GM12864 (cell line): Measurements from ENCODE around the gene AGXT.

Experiments used
- DNase-seq: peaks from one replicate; pipeline ENCODE4 v3.0.0-alpha.2; 2011; ENCODE audit warnings: low read depth
- H3K4me3 ChIP-seq: 2 replicates; pipeline ENCODE4 v1.5.1; 2011; ENCODE audit warnings: mild to moderate bottlenecking, low read depth, low read length, control low read depth
- CTCF ChIP-seq: IDR thresholded peaks from 2 replicates; pipeline ENCODE4 v1.5.1; 2011; ENCODE audit warnings: low read depth, mild to moderate bottlenecking, moderate library complexity, low read length, control low read depth, inconsistent platforms; ENCODE audit errors: missing control alignments

AGXT gene

GRCh38 chr2:240884745-240885144, 16.1 kb downstream of the AGXT start:
- no peak for TF ChIP-seq CTCF
- no peak for DNase-seq
- no peak overlapping the region for H3K4me3 ChIP-seq

GRCh38 chr2:240885566-240885965, 16.9 kb downstream of the AGXT start:
- H3K4me3 ChIP-seq, result no peak overlapping the region
- no peak for DNase-seq
- TF ChIP-seq CTCF, result no peak

DNA sequence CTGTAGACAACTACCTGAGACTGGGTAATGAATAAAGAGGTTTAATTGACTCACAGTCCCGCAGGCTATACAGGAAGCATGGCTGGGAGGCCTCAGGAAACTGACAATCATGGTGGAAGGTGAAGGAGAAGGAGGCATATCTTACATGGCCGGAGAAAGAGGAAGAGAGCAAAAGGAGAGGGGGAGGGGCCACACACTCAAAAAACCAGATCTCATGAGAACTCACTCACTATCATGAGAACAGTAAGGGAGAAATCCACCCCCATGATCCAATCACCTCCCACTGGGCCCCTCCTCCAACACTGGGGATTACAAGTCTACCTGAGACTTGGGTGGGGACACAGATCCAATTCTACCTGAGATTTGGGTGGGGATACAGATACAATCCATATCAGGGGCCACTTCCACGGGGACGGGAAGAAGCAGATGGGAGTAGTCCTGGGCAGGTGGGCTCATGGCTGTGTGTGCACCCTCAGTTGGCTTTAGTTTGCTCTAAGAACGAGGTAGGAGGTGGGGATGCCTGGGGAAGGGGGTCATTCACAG, 17.5 kb downstream of the AGXT start:
- DNase-seq, result no peak

GRCh38 chr2:240886678-240887609, 18.3 kb downstream of the AGXT start:
- no peak overlapping the region for H3K4me3 ChIP-seq
- no peak for TF ChIP-seq CTCF
- no peak for DNase-seq

More for the DNA sequence above, 17.5 kb downstream of the AGXT start:
- H3K4me3 ChIP-seq, result no peak overlapping the region
- no peak for TF ChIP-seq CTCF

DNA sequence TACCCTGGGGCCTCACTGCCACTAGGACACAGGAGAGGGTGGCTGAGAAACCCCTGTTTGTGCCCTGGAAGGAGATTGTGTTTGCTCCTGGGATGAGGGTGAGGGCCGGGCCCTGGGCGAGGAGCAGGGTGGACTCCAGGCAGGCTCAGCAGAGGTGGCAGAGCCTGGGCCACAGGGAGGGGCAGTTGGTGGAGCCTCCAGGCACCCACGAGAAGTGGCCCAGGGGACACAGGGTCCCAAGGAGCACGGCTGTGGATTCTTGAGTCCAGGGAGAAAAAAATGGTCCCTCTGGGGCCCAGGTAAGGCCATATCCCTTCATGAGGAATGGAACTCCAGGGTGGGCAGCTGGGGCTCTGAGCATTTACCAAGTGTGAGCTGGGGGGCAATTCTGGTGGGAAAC, 19.0 kb downstream of the AGXT start:
- no peak overlapping the region for H3K4me3 ChIP-seq
- no peak for TF ChIP-seq CTCF
- DNase-seq, result no peak

DNA sequence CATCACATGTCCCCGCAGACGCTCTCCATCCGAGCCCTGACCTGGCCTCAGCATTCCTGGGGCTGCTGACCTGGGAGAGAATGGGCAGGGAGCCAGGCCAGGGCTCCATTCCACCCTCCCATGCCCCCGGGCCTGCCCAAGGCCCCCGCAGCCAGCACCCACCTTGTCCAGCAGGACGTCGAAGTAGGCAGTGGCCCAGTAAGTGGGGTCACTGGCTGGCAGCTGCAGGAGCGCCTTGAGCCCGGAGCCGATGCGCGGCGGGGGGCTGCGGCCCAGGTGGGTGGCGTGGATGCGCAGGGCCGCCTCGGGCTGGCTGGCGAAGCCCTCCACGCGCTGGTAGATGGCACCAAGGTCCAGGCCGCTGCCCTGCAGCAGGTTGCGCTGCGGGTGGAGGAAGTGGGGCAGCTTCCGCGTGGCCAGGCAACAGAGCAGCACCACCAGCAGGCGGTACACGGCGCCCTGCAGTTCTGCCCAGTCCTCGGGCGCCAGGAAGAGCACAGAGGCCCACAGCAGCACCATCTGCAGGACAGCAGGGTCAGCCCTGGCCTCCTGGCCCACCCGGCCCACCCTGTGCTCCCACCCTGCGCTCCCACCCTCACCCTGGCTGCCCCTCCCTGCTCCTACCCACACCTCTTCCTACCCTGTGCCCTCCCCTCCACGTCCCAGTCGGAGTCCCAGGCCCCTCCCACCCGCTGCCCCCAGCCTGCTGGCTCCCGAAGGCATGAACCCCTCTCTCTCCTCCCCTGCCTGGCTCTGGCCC, 19.7 kb downstream of the AGXT start:
- no peak for DNase-seq
- no peak for TF ChIP-seq CTCF
- no peak overlapping the region for H3K4me3 ChIP-seq
